Neuronal stem cell (in vitro differentiated cells): Measurements from ENCODE around the gene CNTN2.

Experiments
- DNase-seq: peaks from one replicate; pipeline ENCODE4 v3.0.0-alpha.2; 2013; ENCODE audit warnings: low spot score
- H2AFZ ChIP-seq: one replicate; pipeline ENCODE4 v1.6.1; 2013; ENCODE audit warnings: mild to moderate bottlenecking, low read length, inconsistent platforms
- H2AK5ac ChIP-seq: 2 replicates; pipeline ENCODE4 v1.6.1; 2013; ENCODE audit warnings: low read depth, mild to moderate bottlenecking, inconsistent platforms, low read length, moderate library complexity, mixed read lengths
- H2BK120ac ChIP-seq: 2 replicates; pipeline ENCODE4 v1.6.1; 2013; ENCODE audit warnings: low read depth, mild to moderate bottlenecking, inconsistent platforms, low read length, moderate library complexity, mixed read lengths
- H2BK12ac ChIP-seq: one replicate; pipeline ENCODE4 v1.6.1; 2013; ENCODE audit warnings: low read length, inconsistent platforms
- H2BK15ac ChIP-seq: 2 replicates; pipeline ENCODE4 v1.6.1; 2013; ENCODE audit warnings: mild to moderate bottlenecking, low read length, inconsistent platforms, mixed read lengths
- H2BK5ac ChIP-seq: one replicate; pipeline ENCODE4 v1.6.1; 2013; ENCODE audit warnings: inconsistent platforms, mild to moderate bottlenecking, low read length, moderate library complexity
- H3K14ac ChIP-seq: one replicate; pipeline ENCODE4 v1.6.1; 2013; ENCODE audit warnings: low read length, inconsistent platforms
- H3K18ac ChIP-seq: 2 replicates; pipeline ENCODE4 v1.6.1; 2013; ENCODE audit warnings: low read length, inconsistent platforms
- H3K23ac ChIP-seq: 2 replicates; pipeline ENCODE4 v1.6.1; 2013; ENCODE audit warnings: low read depth, mild to moderate bottlenecking, mixed read lengths, low read length, inconsistent platforms; ENCODE audit not compliant: poor library complexity
- H3K27ac ChIP-seq: replicated peaks from 3 replicates; pipeline ENCODE4 v1.5.1; 2013; ENCODE audit warnings: low read length, inconsistent platforms
- H3K27me3 ChIP-seq, 3 experiments: 2 replicates each; pipeline ENCODE4 v1.6.1; 2013; ENCODE audit warnings: low read length in 3 of 3, mild to moderate bottlenecking in 2 of 3, inconsistent platforms in 1 of 3, low read depth in 1 of 3, mixed read lengths in 1 of 3, moderate library complexity in 1 of 3; ENCODE audit not compliant: control insufficient read depth in 3 of 3, insufficient read depth in 3 of 3
- H3K36me3 ChIP-seq, 2 donors: replicated peaks in 1 of 2; 2 replicates each; pipeline ENCODE4 v1.6.1; 2013; ENCODE audit warnings: low read length in 2 of 2; ENCODE audit not compliant: control insufficient read depth in 2 of 2, insufficient read depth in 2 of 2
- H3K4ac ChIP-seq: 2 replicates; pipeline ENCODE4 v1.6.1; 2013; ENCODE audit warnings: inconsistent platforms, mild to moderate bottlenecking, low read length, moderate library complexity
- H3K4me1 ChIP-seq, 2 donors: 1 replicate in 1 of 2; 2 replicates in 1 of 2; pipeline ENCODE4 v1.6.1; 2013; ENCODE audit warnings: low read length in 2 of 2, low read depth in 1 of 2; ENCODE audit not compliant: control insufficient read depth in 2 of 2, insufficient read depth in 1 of 2
- H3K4me2 ChIP-seq: one replicate; pipeline ENCODE4 v1.6.1; 2013; ENCODE audit warnings: mild to moderate bottlenecking, low read length, inconsistent platforms; ENCODE audit not compliant: insufficient read depth, poor library complexity, severe bottlenecking
- H3K4me3 ChIP-seq, 2 donors: 2 replicates each; pipeline ENCODE4 v1.5.1; 2013; ENCODE audit warnings: low read length in 2 of 2, mild to moderate bottlenecking in 2 of 2, inconsistent platforms in 1 of 2, moderate library complexity in 1 of 2
- H3K79me1 ChIP-seq: one replicate; pipeline ENCODE4 v1.6.1; 2013; ENCODE audit warnings: low read depth, mild to moderate bottlenecking, inconsistent platforms, low read length, moderate library complexity
- H3K9ac ChIP-seq: one replicate; pipeline ENCODE4 v1.6.1; 2013; ENCODE audit warnings: mild to moderate bottlenecking, low read depth, low read length, inconsistent platforms; ENCODE audit not compliant: poor library complexity
- H3K9me3 ChIP-seq, 2 donors: replicated peaks in 1 of 2; 2 replicates each; pipeline versions ENCODE3 to v1.6.1; 2013; ENCODE audit warnings: low read length in 2 of 2, mild to moderate bottlenecking in 2 of 2, inconsistent platforms in 1 of 2, low read depth in 1 of 2, mixed read lengths in 1 of 2, moderate library complexity in 1 of 2; ENCODE audit not compliant: control insufficient read depth in 2 of 2, insufficient read depth in 1 of 2
- H4K8ac ChIP-seq: one replicate; pipeline ENCODE4 v1.6.1; 2013; ENCODE audit warnings: low read depth, mild to moderate bottlenecking, inconsistent platforms, low read length, moderate library complexity
- H4K91ac ChIP-seq: one replicate; pipeline ENCODE4 v1.6.1; 2013; ENCODE audit warnings: low read length, low read depth, mild to moderate bottlenecking, inconsistent platforms; ENCODE audit not compliant: poor library complexity
- WGBS, 2 donors: extraction: QIAGEN DNeasy Blood & Tissue Kit; methylation state at CpG; one replicate each; pipeline ENCODE4 v1.1.7; 2013; ENCODE audit warnings: missing lambda C conversion rate in 2 of 2, mixed read lengths in 1 of 2; ENCODE audit not compliant: insufficient read length in 2 of 2, insufficient replicate concordance in 1 of 2; ENCODE audit errors: extremely low coverage in 2 of 2; 5-methylcytosine and 5-hydroxymethylcytosine counted together

CNTN2 gene

GRCh38 chr1:205127646-205128045 lies 84.6 kb downstream of the CNTN2 start:
- no peak overlapping the region for H3K4ac ChIP-seq
- H3K79me1 ChIP-seq, result no peaks in the 10 kb centered on the region
- no CpG with 5 or more reads among the region's 3 CpGs for WGBS, 2 donors
- no peaks in the 10 kb centered on the region for H3K36me3 ChIP-seq
- H2AK5ac ChIP-seq, result no peak overlapping the region
- no peak overlapping the region for H3K23ac ChIP-seq
- no peak overlapping the region for H4K91ac ChIP-seq
- H3K27me3 ChIP-seq, result no peaks in the 10 kb centered on the region
- H3K9ac ChIP-seq, result no peak overlapping the region
- no peak overlapping the region for H3K4me2 ChIP-seq
- H2BK120ac ChIP-seq, result no peak overlapping the region
- no peak overlapping the region for H2BK12ac ChIP-seq
- H3K4me1 ChIP-seq, result peaks cover 0 to 2% of the 10 kb centered on the region in 2 donors
- no peak overlapping the region for H2BK5ac ChIP-seq
- no peak overlapping the region for H4K8ac ChIP-seq
- no peak overlapping the region for H3K27ac ChIP-seq
- H3K14ac ChIP-seq, result no peak overlapping the region
- no peak overlapping the region for H3K4me3 ChIP-seq
- H3K18ac ChIP-seq, result no peak overlapping the region
- no peak overlapping the region for H2BK15ac ChIP-seq
- H2AFZ ChIP-seq, result no peak overlapping the region
- H3K9me3 ChIP-seq, result no peaks in the 10 kb centered on the region
- DNase-seq, result no peak
